GM21360 (cell line): ENCODE results near the gene PRR9.
"Not testable (repeated sequence)": the region's sequence is repeated elsewhere in the genome, so short reads cannot be mapped to it uniquely, and the experiment has no call there.

Experiments
- ATAC-seq: cut with Tn5 transposase; IDR thresholded peaks from one replicate; pipeline ENCODE4 v1.9.1; 2021; ENCODE audit warnings: mild to moderate bottlenecking, moderate library complexity; ENCODE audit not compliant: unreplicated experiment

Gene PRR9

DNA sequence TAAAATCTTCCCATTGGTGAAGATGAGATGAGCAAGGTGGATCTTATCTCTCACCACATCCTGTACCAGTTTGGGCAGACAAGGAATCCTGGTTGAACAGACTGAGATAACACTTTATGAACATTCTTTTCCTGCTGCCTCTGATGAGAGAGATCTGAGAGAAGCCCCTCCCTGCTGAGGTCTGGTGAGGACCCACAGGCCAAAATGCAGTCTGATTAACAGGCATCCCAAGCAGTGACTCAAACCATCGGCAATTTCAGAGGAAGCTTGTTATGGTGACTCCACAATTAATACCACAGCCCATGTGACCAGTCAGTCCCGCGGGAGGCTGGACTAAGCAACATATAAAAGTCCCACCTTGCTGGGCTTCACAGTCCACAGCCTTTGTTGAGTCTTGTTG lies at the start of gene PRR9:
PRR9 (plus strand) TSS at position 373 of the 400 bp plus-strand sequence. CDS start 561 bp downstream, outside the sequence.
- no peak for ATAC-seq

DNA sequence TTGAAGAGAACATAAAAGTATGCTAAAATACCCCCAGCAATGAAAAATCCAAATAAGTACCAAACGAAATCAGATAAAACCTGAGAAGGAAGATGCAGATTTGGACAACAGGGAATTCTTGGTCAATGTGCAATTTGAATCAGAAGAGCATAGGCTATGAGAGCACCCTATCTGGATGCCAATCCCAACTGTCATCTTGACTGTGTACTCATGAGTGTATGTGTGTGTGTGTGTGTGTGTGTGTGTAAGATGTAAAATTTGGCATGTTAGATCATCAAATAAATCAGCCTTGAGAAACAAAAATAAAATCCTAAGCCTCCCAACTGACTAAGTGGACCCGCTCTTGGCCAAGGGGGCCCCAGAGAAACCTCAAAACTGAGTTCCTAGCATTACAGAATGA lies 48.7 kb upstream of the PRR9 start:
- ATAC-seq, result no peak

GRCh38 chr1:153174624-153175023 lies 42.8 kb upstream of the PRR9 start:
- no peak for ATAC-seq

DNA sequence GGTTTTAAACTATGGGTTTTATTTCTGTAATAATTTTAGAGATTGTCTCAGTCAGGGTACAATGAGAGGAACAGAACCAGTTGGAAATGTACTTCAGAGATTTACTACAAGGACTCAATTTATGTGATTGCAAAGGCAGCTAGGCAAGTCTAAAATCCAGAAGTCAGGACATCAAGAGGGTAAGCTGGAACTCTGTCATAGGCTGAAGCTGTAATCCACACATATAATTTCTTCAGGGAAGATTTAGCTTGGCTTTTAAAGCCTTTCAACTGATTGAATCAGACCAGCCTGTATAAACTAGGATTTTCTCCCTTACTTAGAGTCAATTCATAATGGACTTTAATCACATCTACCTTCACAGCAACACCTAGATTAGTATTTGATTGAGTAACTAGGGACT lies 38.5 kb upstream of the PRR9 start:
- ATAC-seq, result no peak

DNA sequence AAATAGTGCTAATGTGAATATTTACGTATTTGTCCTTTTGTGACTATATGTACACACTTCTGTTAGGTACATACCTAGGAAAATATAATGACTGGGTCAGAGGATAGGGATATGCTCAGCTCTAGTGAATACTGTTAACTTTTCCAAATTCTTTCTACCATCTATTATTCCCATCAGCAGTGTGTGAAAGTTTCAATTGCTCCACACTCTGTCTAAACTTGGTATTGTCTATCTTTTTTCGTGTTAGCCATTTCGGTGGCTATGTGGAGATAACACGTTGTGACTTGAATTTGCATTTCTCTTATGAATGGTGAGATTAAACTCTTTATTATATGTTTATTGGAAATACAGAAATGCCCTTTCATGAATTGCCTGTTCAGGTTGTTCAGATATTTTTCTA lies 36.8 kb upstream of the PRR9 start:
- no peak for ATAC-seq

GRCh38 chr1:153188301-153188700 lies 29.1 kb upstream of the PRR9 start:
- not testable (repeated sequence) for ATAC-seq

DNA sequence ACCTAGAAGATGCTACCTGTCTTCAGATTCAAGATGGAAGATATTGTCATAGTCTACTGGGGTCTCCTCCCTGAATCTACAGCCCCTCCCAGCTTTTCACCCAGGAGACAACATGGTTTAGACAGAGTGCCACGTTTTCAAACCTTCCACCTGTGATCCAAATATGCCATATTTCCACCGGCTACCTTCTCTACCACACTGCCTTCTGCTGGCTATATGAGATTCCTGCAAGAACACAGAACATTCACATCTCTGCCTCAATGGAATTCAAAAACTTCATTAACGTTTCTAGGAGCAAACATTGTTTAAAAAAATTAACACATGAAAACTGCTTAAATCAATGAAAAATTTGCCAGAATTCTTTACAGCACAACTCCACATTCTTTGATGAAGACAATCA lies 27.0 kb upstream of the PRR9 start:
- no peak for ATAC-seq

DNA sequence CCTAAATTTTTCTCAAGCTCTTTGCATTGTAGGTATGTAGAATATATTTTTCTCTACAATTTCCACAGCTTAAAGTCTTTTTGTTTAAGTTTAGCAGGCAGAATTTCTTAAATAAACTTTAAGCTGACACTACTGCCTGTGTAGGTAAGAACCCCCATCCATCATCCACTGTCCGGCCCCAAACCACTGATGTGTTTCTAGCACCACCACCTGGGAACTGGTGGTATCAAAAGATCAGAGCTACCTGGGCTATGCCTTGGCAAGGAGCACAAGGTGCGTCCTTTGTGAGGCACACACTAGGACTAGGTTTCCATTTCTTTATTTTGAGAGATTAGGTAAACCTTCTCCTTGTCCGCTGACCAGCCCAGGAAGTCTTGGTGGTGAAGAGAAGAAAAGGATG lies 24.7 kb upstream of the PRR9 start:
- ATAC-seq, result no peak

GRCh38 chr1:153194331-153195050 lies 22.9 kb upstream of the PRR9 start:
- ATAC-seq, result no peak

DNA sequence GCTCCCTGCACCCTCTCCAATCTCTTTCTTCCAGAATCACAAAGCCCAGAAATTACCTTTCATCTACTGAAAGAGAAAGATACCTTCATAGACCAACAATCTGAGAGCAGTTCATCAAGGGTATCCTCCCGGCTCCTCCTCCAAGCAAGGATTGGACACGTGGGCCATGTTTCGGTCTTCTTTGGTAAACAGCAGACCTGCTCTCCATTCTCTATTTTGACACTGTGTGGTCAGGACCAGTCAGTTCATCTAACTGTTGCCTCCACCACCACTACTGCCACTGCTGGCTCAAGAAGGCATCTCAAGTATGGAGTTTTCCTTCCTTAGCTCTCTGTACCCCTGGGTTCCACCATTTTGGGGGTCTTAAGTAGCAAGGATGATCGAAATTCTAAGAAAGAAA lies 22.2 kb upstream of the PRR9 start:
- no peak for ATAC-seq

DNA sequence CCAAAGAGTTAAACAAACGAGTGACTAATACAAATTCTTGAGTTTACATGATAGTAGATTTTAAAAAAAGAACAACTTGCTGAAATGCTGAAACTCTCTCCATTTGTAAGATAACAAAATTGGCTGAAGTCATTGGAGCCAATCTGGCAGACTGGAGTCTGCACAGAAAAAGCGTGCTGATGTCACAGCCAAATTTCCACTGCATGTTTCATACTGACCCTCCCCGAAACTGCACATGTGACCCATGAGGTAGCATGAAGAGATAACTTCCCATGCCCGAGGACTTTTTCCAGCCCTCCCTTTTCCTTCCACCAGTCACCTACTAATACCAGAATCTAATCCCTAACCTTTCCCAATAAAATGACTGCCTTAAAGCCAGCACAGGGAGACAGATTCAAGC lies 15.4 kb upstream of the PRR9 start:
- no peak for ATAC-seq

DNA sequence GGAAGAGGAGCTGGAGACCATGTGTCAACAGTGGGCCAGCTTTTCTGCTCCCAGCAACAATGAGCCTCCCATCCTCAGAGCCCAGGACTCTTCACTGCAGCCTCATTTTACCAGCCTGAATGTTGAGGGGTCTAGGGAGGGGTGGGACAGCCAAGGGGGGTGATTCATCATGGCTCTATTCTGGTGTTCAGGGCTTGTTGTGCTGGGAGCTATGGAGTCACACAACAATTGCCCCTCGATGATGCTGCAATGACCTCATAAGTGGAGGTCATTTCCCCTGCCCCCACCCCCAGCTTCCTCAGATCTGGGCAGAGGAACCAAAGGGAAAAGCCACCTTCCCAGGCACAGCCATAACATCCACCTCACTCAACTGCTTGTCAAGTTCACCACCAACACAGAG lies 14.3 kb upstream of the PRR9 start, which contains the start of gene LELP1:
LELP1 (plus strand) TSS at position 301 of the 400 bp plus-strand sequence. CDS start 1,278 bp downstream, outside the sequence.
- ATAC-seq, result no peak

DNA sequence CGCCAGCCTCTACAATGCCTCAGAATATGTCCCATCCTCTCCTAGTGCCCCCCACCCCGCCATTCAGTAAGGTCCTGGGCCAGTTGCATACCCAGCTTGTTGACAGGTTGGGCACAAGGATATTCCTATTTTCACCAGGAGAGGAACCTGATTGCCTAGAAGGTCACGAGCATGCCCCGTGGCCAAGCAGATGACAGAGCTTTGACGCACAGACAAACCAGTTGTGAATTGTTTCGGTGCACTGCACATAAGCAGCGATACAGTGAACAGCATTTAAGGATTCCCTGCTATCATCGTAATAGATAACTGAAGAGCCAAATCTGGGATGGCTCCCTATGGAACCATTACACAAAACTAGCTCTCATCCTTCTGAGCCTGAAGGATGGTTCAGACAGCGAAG lies 10.8 kb upstream of the PRR9 start:
- no peak for ATAC-seq

DNA sequence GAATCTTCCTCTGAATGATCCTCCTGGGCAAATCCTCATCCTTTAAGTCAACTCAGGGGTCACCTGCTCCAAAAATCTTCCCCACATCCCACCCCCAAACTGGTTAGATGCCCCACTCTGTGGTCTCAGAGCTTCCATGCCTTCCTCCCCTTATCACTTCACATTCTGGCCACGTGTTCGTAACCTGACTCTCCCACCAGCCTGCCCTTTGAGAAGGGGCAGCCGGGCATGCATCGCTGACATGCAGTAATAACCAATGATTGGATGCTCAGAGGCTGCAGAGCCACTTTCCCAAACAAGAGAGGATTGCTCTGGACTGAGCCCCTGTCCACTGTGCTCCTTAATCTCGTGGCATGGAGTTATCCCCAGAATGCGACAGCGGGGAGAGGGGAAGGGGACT lies 7.2 kb upstream of the PRR9 start:
- no peak for ATAC-seq

- no peak for ATAC-seq
Measured at GRCh38 chr1:153212201-153212600, 5.2 kb upstream of the PRR9 start.

DNA sequence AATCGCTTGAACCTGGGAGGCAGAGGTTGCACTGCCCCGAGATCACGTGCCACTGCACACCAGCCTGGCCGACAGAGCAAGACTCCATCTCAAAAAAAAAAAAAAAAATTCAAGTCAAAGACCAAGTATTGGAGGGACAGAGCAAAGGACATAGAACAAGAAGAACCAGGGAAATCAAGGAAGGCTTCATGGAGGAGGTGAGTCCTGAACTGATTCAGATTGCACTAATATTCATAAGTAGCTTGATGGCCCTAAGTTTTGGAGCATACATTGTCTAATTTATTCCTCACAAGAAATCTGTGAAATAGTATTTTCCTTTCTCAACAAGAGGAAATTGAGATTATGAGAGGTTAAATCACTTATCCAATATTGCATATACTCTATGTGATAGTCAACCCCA lies 3.9 kb upstream of the PRR9 start:
- no peak for ATAC-seq

DNA sequence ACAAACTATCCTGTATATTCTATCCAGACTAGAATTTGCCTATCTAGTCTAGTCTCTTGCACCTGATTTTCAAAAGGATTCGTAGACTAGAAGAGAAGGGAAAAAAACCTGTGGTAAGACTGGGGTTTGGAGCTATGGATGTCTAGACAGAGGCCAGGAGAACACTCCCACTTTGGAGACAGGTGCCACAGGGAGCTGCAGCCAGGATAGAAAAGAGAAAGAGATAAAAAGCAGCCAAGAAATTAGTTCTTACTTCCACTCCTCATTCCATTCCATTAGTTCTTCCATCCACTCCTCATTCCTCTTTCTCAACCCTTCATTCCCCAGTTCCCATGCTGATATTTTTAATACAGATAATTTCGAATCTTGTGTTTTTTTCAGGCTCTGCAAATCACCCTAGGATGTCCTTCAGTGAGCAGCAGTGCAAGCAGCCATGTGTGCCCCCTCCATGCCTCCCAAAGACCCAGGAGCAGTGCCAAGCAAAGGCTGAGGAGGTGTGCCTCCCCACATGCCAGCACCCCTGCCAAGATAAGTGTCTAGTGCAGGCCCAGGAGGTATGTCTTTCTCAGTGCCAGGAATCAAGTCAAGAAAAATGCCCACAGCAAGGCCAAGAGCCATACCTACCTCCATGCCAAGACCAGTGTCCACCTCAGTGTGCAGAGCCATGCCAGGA lies 496 bp downstream of the PRR9 start:
- ATAC-seq, result no peak

DNA sequence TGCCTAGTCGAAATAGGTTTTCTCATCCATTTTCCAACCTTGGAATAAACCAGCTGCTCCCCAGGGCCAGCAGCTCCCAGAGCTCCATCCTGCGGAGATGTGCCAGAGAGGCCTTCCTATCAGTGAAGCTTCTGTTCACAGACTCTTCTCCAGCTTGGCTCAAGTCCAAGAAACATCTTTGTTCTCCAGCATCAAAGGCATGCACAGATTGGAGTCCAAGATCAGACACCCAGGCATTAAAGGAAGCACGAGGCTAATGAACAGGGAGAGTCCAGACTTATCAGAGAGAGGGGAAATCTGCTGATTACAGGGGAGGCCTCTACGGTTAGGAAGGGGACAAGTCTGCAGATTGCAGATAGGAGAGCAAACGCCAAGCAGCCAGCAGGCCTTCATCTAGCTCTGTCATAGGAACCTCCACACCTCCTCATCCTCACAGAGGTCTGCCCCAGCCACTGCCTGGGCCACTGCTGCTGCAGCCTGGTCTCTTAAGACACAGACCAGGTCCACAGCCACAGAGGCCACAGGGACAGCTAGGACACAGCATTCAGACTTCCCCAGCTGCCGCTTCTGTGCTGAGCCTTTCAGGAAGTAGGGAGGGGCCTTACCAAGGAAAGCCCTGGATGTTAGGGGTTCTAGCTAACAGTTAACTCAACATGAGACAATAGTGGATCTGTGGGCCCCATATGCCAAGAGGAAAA lies 3.4 kb downstream of the PRR9 start:
- no peak for ATAC-seq

DNA sequence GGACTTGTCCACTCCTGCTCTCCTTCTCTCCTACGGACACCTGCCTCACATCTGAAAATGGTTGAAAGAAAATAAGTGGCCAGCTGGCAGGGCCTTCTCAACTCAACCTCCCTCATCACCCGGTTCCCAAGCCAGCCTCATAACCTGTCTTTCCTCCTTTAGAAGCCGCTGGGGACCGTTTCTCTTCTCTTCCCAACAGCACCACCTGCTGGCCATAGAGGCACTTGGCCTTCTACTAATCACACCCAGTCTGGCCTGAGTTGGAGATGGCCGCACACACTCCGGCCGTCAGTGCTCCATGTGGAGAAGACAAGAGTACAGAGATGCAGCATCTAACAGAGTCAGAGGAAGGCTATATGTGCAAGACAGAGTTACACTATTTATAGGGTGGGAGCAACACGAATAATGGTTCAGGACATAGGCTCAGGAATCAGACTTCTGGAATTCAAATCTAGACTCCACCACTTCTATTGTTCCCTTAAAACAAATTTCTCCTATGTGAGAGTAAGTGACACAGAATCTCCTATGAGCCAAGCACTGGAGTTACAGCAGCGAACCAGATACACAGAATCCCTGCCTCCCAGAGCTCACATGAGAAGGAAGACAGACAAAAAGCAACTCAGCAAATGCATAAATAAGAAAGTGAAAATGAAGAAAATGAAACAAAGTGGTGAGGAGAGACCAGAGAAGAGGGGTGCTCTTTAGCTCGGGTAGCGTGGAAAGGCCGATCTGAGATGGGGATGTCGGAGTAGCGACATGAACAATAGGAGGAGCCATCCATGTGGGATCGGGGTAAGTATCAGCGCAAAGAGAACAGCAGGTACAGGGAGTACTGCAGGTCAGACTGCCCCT lies 5.9 kb downstream of the PRR9 start:
- not testable (repeated sequence) for ATAC-seq

DNA sequence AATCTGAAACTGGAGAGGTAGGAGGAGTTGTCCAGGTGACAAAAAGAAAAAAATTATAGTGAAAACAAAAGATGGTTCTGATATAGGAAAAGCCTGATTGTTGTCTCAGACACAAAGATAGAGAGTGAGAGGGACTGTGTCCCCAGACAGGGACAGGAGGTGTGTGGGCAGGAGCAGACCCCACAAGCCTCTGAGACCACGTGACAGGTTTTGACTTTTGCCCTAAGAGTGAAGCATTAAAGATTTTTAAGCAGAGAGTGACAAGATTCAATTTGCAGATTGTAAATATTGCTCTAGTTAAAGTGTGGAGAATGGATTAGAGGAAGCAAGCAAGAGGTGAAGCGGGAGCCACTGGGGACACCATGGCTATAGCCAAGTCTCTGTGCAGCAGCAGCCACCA lies 10.4 kb downstream of the PRR9 start:
- ATAC-seq, result no peak

GRCh38 chr1:153228491-153228890 lies 11.1 kb downstream of the PRR9 start:
- ATAC-seq, result no peak
